Dermis blood vessel endothelial cell (primary cell): ENCODE measurements around the gene VEGFA. TPM values are rescaled to one million over a fixed set of nuclear protein-coding genes. Genes with fewer than 3 reads are reported as not detected.

Experiments
- DNase-seq: peaks from one replicate; pipeline ENCODE4 v3.0.0; 2010
- total RNA-seq: library from RNA; depleted of rRNA; stranded (reverse); fragments of >200 nt; gene quantifications from 2 replicates; pipeline ENCODE4 v1.2.3, GENCODE V29; 2014

The VEGFA gene
- total RNA-seq, 1 donor from 2014 or later, result 10.9 TPM

DNA sequence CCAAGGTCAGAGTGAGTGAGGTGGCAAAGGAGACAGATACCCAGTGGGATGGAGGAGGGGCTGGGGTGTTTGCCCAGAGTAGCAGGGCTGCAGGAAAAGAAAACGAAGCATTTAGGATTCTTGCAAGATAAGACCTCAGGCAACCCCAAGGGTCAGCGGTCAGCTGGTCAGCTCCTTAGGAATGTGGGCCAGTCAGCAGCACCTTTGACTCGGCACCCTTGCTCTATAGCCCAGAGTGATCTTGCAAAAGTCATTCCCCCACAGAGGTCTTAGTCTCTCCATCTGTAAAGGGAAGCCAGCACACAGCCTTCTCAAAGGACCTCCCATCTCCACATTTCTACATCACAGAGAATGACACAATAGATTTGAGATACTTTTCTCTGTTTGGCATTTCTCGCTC is 56.7 kb downstream of the VEGFA start:
- no peak for DNase-seq

DNA sequence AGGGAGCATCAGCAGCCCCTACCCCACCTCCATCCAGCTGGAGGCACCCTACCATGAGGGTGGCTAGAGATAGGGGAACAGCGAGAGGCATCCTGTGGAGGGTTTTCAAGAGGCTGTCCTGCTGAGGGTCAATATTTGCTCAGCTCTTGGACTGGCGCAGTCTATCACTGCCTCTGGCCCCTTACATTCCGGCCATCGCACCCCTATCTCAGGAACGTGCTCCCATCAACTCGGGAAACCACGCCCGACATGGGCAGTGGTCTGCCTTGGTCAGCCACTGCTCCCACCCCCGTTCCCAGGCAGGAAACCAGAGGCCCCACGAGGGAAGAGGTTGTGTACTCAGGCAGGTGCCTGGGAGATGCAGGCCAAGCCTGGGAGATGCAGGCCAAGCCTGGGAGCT is 57.9 kb downstream of the VEGFA start:
- DNase-seq, result no peak

- no peak for DNase-seq
These were observed 58.7 kb downstream of the VEGFA start for GRCh38 chr6:43828711-43829110.

- DNase-seq, result no peak
These were observed 59.5 kb downstream of the VEGFA start for GRCh38 chr6:43829470-43829869.

- no peak for DNase-seq
These were observed 60.8 kb downstream of the VEGFA start for GRCh38 chr6:43830775-43831174.

DNA sequence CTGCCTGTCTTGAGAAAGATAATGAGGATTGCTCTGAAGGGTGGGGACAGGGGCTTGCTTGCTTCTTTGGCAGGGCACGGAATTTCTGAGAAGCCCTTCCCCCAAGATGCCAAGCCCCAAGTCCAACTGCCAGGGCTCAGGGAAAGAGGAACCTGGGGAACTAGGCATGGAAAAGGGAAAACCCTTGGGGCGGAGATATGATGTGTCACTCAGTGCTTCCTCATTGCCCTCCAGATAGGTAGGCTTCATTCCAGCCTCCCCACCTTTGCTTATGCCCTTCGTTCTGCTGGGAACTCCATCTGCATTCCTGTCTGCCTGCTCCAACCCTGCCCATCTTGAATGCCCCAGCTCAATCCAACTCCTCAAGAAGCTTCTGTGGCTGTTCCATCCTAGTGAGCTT is 61.2 kb downstream of the VEGFA start:
- no peak for DNase-seq

DNA sequence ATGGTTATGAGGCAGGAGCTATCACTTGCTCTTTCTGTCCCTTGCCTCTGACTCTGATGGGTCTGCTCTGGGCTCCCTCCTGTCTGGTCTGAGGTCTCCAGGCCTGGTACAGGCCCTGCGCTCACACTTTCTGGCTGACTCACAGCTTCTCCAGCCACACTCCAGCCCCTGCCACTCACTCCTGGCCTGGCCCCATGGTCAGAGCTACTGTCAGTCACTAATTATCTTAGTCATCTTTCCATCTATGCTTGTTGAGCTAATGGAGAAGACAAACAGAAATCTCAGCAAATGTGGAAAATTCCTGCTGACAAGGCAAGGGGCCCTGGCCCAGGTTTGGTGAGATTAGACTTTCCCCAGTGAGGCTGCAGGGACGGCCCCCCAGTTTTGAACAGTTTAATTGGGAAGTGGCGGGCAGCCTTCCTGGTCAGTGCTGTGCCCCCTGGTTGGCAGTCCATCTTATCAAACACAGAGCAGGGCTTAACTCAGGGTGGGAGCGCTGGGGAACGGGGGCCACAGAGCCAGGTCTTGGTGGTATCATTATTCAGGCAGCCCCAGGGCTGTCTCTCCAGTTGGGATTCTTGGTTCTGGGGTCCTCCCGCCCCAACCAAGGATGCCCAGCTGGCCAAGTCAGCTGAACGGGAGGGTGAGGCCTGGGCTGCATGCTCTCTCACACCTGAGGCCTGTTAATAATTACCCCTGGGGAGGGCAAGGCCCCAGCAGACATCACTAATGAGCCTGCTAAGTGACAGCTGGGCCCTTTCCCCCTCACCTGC is 63.4 kb downstream of the VEGFA start:
- DNase-seq, result no peak

- no peak for DNase-seq
These were observed 64.0 kb downstream of the VEGFA start for GRCh38 chr6:43833996-43834390.

DNA sequence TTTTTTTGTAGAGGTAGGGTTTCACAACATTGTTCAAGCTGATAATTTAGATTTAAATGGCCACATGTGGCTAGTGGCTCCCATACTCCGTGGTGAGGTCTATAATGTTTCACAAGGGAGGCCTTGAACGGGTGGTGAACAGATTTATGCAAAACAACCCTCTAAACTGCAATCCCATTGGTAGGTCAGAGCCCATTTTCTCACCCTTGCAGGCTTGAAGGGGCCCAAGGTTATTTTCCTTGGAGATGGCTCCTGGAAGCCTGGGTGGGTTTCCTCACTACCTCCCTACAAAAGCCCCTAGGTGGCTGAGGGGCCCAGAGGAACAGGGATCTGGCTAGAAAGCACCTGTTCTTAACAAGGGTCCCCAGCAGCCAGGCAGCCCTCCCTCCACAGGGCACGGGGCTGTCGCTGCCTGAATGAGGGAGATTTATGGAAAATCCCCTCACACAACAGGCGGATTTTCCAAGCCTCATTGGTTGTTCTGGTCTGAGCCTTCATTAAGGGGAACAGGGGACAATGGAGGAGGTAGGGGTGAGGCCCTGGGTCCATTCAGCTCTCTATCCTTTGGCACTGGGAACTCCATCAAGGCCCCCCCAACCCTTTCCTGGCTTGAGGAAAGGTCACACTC is 64.6 kb downstream of the VEGFA start:
- DNase-seq, result no peak

DNA sequence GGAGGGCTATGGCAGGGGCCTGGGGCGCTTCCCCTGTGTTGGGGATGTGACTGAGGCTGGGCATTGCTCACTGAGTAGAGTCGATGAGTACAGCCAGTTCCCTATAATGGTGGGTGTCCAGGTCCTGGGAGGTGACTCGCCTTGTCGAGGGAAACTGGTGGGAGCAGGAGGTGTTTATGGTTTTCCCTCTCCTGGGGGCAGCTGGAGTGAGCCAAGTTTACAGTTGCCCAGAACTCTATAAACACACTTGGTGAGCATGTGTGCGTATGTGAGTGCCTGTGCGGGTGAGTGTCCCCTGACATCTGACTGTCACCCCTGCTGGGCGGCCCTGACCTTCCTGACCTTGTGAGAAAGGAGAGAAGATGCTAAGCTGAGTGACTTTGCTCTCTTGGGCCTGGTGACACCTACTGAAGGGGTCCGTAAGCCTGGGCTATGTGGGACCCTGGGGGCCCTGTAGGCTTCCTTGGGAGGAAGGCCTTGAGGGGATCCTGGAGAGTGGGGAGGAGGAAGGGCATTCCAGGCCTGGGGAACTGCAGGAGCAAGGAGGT is 65.9 kb downstream of the VEGFA start:
- no peak for DNase-seq

Other genes with a start within 250 kb of the VEGFA start
- gene XPO5, start 194.2 kb upstream of the VEGFA start, total RNA-seq, result 27.2 and 30.6 TPM in 2 replicates
- 22.5 and 32.3 TPM in 2 replicates for gene POLH, start 194.0 kb upstream of the VEGFA start, total RNA-seq
- gene GTPBP2, start 140.9 kb upstream of the VEGFA start, total RNA-seq, result 43.6 and 49.4 TPM in 2 replicates
- 38.5 and 51.9 TPM in 2 replicates for gene MAD2L1BP, start 134.4 kb upstream of the VEGFA start, total RNA-seq
- 0.23 and 0.34 TPM in 2 replicates for gene RSPH9, start 125.2 kb upstream of the VEGFA start, total RNA-seq
- 44.2 and 57.1 TPM in 2 replicates for gene MRPS18A, start 82.4 kb upstream of the VEGFA start, total RNA-seq